MCF 10A (cell line): ENCODE results near the gene FEZ2. TPM values are rescaled to one million over a fixed set of nuclear protein-coding genes. Genes with fewer than 3 reads are reported as not detected.
"Not testable (repeated sequence)": the region's sequence is repeated elsewhere in the genome, so short reads cannot be mapped to it uniquely, and the experiment has no call there.

Experiments
- BruUV-seq: library from RNA; stranded (reverse); fragments of 400-500 nt; replicated peaks from 2 replicates; lab custom pipeline; 2021; lab: Mats Ljungman, UMichigan
- CTCF ChIA-PET: fragments of 300-600 bp; sonication (Branson Sonifier 250); formaldehyde crosslinking; extraction: SDS; loops from one replicate; lab custom pipeline; 2021; ENCODE audit warnings: antibody characterized with exemption, inconsistent platforms; lab: Yijun Ruan, JAX
- POLR2A ChIA-PET: fragments of 300-600, 350-650 bp; sonication (Branson Sonifier 250); formaldehyde crosslinking; extraction: SDS; loops from one replicate; lab custom pipeline; 2020; ENCODE audit warnings: antibody characterized with exemption, inconsistent platforms; lab: Yijun Ruan, JAX
- DNase-seq: peaks from one replicate; pipeline ENCODE4 v3.0.0-alpha.2; 2018; ENCODE audit not compliant: unreplicated experiment
- H3K27ac Mint-ChIP-seq: one replicate; pipeline ENCODE4 v1.8.0; 2022; ENCODE audit warnings: mild to moderate bottlenecking, low read depth, mixed read lengths; ENCODE audit not compliant: unreplicated experiment
- H3K27me3 Mint-ChIP-seq: one replicate; pipeline ENCODE4 v1.8.0; 2022; ENCODE audit warnings: mixed read lengths; ENCODE audit not compliant: insufficient read depth, unreplicated experiment
- H3K36me3 Mint-ChIP-seq: one replicate; pipeline ENCODE4 v1.8.0; 2022; ENCODE audit warnings: mild to moderate bottlenecking, moderate library complexity, mixed read lengths; ENCODE audit not compliant: insufficient read depth, unreplicated experiment
- H3K4me1 Mint-ChIP-seq: one replicate; pipeline ENCODE4 v1.8.0; 2022; ENCODE audit warnings: mixed read lengths; ENCODE audit not compliant: insufficient read depth, unreplicated experiment
- H3K4me3 Mint-ChIP-seq: one replicate; pipeline ENCODE4 v1.8.0; 2022; ENCODE audit warnings: mild to moderate bottlenecking, moderate library complexity, mixed read lengths; ENCODE audit not compliant: unreplicated experiment
- H3K9me3 Mint-ChIP-seq: one replicate; pipeline ENCODE4 v1.8.0; 2022; ENCODE audit warnings: mixed read lengths; ENCODE audit not compliant: unreplicated experiment
- intact Hi-C: fragments of 100-400 bp; cut with micrococcal nuclease; formaldehyde crosslinking; loops from 2 replicates; pipeline ENCODE4 v1.14.1; 2022
- total RNA-seq: library from RNA; stranded (reverse); gene quantifications from 2 replicates; pipeline ENCODE4 v1.2.3, GENCODE V29; 2022
- TF ChIP-seq, protein P1 (sequence below): fragments of 200-600 bp; IDR thresholded peaks from one replicate; pipeline ENCODE4 v1.8.0; 2022; ENCODE audit warnings: antibody characterized with exemption, mild to moderate bottlenecking; ENCODE audit not compliant: unreplicated experiment

The FEZ2 gene
- total RNA-seq, 1 experiment from 2014 or later: 31.9 TPM

DNA sequence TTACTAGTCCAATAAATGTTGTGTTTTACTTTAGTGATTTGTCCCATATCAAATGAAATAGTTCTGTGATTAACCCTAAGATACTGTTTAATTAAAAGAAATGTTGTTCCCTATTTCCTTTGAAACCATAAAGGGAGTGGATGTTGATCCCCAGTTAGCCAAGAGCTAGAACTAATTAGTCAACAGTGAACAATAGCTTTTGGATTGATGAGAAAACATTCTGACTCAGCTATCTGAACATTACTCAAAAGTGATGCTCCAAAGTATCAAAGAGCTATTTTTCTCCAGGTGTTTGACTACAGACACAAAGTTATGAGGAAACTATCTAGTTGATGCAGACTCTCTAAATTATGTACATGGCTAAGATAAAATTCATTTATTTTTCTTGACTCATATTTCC is 7.3 kb upstream of the FEZ2 start:
- no peak overlapping the region for H3K4me3 Mint-ChIP-seq
- BruUV-seq: no TSS peak
- intact Hi-C loops: no loop called here
- TF ChIP-seq, protein P1, sequence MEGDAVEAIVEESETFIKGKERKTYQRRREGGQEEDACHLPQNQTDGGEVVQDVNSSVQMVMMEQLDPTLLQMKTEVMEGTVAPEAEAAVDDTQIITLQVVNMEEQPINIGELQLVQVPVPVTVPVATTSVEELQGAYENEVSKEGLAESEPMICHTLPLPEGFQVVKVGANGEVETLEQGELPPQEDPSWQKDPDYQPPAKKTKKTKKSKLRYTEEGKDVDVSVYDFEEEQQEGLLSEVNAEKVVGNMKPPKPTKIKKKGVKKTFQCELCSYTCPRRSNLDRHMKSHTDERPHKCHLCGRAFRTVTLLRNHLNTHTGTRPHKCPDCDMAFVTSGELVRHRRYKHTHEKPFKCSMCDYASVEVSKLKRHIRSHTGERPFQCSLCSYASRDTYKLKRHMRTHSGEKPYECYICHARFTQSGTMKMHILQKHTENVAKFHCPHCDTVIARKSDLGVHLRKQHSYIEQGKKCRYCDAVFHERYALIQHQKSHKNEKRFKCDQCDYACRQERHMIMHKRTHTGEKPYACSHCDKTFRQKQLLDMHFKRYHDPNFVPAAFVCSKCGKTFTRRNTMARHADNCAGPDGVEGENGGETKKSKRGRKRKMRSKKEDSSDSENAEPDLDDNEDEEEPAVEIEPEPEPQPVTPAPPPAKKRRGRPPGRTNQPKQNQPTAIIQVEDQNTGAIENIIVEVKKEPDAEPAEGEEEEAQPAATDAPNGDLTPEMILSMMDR: no peak
- H3K4me1 Mint-ChIP-seq: no peaks in the 10 kb centered on the region
- H3K27ac Mint-ChIP-seq: no peak overlapping the region
- ChIA-PET POLR2A (no interaction called here), CTCF (interaction anchor here (0.8 kb wide), 1 partner anchor 253 kb away, joined by 3 read pairs; no protein-coding TSS in a partner anchor)
- no peak for DNase-seq
- peaks cover 2% of the 10 kb centered on the region for H3K36me3 Mint-ChIP-seq
- no peaks in the 10 kb centered on the region for H3K27me3 Mint-ChIP-seq
- H3K9me3 Mint-ChIP-seq: no peaks in the 10 kb centered on the region

DNA sequence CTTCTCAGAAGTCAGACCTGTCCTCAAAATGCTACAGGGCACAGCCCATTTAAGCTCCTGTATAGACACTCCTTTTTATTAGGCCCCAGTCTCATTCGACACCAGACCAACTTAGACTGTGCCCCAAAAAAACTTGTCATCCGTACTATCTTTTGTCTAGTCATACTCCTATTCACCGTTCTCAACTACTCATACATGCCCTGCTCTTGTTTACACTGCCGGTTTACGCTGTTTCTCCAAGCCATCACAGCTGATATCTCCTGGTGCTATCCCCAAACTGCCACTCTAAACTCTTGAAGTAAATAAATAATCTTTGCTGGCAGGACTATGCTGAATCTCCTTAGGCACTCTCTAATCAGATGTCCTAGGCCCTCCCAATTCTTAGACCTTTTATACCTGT is 5.7 kb upstream of the FEZ2 start:
- H3K27ac Mint-ChIP-seq, H3K4me3 Mint-ChIP-seq, H3K4me1 Mint-ChIP-seq, H3K27me3 Mint-ChIP-seq, H3K36me3 Mint-ChIP-seq, DNase-seq, intact Hi-C loops, H3K9me3 Mint-ChIP-seq, CTCF ChIA-PET, POLR2A ChIA-PET, BruUV-seq: not testable (repeated sequence)

DNA sequence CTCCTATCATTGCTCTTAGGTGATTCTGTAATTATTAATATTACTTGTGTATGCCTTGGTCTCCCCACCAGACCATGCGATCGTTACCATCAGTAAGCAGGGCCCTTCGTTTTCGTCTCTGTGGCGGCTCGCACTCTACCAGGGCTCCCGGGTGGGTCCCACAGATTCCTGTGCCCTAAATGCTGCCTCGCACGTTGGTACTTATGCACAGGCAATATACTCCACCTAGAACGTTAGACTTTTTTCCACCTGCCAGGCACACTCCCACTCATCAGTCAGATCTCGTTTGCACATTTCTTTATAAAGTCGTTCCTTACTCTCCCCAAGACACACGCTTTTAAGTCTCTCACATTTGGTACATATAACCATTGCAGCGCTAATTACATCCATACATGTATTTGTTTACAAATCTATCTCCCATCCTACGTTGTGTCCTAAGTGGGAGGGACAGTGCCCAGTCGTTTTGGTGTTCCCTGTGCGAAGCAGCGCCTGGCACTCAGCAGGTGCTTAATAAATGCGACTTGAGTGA is 901 bp downstream of the FEZ2 start:
- H3K27ac Mint-ChIP-seq: no peak overlapping the region
- intact Hi-C loops: loop anchor here (5.0 kb wide), 1 partner anchor 65 kb away; no protein-coding TSS in a partner anchor
- DNase-seq: no peak
- peaks cover 4% of the 10 kb centered on the region for H3K36me3 Mint-ChIP-seq
- BruUV-seq: TSS peak; percentile 50
- peaks cover 29% of the 10 kb centered on the region for H3K4me1 Mint-ChIP-seq
- CTCF ChIA-PET: interaction anchor here (1.0 kb wide), 1 partner anchor 36 kb away, joined by 4 read pairs; no protein-coding TSS in a partner anchor
- peak overlapping the region; percentile 97 for H3K4me3 Mint-ChIP-seq
- H3K9me3 Mint-ChIP-seq: no peaks in the 10 kb centered on the region
- POLR2A ChIA-PET: interaction anchor here (0.8 to 1.4 kb wide), 5 partner anchors 9 to 34 kb away, joined by 3 to 5 read pairs (median 4); no protein-coding TSS in a partner anchor
- no peaks in the 10 kb centered on the region for H3K27me3 Mint-ChIP-seq
- TF ChIP-seq, protein P1: no peak

DNA sequence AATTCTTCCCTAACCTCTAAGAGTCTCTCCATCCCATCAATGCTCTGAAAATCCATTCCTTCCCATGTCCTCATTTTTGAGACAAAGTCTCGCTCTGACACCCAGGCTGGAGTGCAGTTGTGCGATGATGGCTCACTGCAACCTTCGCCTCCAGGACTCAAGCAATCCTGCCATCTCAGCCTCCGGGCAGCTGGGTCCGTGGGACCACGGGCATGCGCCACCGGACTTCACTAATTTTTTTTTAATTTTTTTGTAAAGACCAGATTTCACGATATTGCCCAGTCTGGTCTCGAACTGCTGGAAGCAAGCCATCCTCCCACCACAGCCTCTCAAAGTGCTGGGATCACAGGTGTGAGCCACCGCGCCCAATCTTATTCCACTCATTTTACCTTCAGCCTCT is 1.6 kb downstream of the FEZ2 start:
- Mint-ChIP-seq H3K4me1 (peaks cover 34% of the 10 kb centered on the region), H3K27ac (no peak overlapping the region), H3K27me3 (no peaks in the 10 kb centered on the region), H3K9me3 (no peaks in the 10 kb centered on the region), H3K36me3 (peaks cover 4% of the 10 kb centered on the region), H3K4me3 (peak overlapping the region; percentile 97)
- intact Hi-C loops: loop anchor here (5.0 kb wide), 1 partner anchor 66 kb away; no protein-coding TSS in a partner anchor
- DNase-seq: no peak
- TF ChIP-seq, protein P1: no peak
- ChIA-PET CTCF (no interaction called here), POLR2A (interaction anchor here (1.0 to 1.4 kb wide), 3 partner anchors 11 to 709 kb away, joined by 3 to 5 read pairs (median 3); no protein-coding TSS in a partner anchor)
- no TSS peak for BruUV-seq
